GM12865 (cell line): ENCODE results near the gene ACYP1.
A peak's percentile ranks its signal among the peaks of the same experiment; 100 is the strongest.

ENCODE experiments used
- DNase-seq: peaks from one replicate; pipeline ENCODE4 v3.0.0; 2010; ENCODE audit warnings: low read depth
- H3K4me3 ChIP-seq: 2 replicates; pipeline ENCODE4 v1.5.1; 2011; ENCODE audit warnings: mild to moderate bottlenecking, low read depth, low read length, control low read depth
- TF ChIP-seq, protein P1 (sequence below): IDR thresholded peaks from 2 replicates; pipeline ENCODE4 v1.5.1; 2011; ENCODE audit warnings: low read length, control low read depth, low read depth, inconsistent platforms; ENCODE audit not compliant: insufficient read depth; ENCODE audit errors: missing control alignments

Gene ACYP1

DNA sequence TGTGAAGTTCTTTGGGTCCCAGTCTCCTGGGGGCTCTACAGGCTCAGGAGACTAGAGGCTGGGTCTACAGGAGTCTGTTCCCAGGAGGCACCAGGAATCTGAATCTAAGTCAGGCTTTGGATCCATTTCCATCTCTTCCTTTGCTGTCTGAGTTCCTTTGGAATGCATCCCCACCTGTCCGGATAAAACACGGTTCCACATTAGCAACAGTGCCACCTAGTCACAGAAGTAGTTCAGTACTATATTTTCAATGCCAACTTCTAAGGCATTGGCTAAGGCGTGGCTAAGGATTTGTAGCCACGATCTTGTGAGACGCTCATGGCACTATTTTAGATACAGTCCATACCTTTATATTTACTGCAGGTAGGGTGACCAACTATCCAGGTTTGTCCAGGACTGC lies 20.7 kb upstream of the ACYP1 start:
- no peak overlapping the region for H3K4me3 ChIP-seq
- DNase-seq: no peak
- TF ChIP-seq, protein P1, sequence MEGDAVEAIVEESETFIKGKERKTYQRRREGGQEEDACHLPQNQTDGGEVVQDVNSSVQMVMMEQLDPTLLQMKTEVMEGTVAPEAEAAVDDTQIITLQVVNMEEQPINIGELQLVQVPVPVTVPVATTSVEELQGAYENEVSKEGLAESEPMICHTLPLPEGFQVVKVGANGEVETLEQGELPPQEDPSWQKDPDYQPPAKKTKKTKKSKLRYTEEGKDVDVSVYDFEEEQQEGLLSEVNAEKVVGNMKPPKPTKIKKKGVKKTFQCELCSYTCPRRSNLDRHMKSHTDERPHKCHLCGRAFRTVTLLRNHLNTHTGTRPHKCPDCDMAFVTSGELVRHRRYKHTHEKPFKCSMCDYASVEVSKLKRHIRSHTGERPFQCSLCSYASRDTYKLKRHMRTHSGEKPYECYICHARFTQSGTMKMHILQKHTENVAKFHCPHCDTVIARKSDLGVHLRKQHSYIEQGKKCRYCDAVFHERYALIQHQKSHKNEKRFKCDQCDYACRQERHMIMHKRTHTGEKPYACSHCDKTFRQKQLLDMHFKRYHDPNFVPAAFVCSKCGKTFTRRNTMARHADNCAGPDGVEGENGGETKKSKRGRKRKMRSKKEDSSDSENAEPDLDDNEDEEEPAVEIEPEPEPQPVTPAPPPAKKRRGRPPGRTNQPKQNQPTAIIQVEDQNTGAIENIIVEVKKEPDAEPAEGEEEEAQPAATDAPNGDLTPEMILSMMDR: no peak

DNA sequence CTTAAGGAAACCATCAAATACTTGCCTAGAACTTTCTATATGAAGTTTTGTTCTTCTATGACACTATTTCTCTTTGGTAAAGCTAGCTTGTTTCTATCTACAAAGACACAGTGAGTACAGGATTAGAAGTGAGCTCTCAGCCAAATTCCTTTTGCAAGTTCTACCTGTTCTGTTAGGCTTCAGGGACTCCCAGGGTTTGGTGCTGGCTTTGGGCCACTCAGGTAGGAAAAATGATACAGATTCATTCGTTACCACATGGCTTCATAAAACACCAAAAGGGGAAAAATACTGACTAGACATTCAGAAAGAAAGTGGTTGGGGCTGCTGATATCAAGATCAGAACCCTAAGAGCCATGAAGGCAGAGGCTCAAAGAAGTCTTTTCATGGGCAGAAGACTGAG lies 19.4 kb upstream of the ACYP1 start:
- no peak for DNase-seq
- no peak overlapping the region for H3K4me3 ChIP-seq
- TF ChIP-seq, protein P1: no peak

DNA sequence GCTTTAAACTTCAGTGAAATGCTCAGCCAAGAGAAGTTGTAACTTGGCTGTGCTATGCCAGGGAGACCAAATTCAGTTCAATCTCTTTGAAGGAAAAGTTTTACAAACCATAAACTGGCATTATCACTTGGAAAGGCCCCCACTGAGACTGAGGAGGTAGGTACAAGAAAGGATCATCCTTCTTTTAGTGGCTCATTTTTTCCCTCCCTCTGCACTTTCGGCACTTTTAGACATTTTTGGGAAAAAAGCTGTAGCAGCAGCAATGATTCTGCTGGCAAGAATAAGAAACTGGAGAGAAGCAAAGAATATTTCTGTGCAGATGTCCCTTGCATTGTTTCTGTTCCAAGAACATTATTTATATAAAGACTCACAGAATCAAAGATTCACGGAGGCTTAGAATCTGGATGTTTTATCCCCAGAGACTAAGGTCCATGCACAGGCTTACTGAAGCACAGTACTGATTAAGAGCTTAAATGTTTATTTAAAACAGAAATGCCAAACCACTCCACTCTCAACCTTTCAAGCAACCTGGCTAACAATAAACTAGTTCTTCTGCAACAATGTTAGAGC lies 17.9 kb upstream of the ACYP1 start:
- H3K4me3 ChIP-seq: no peak overlapping the region
- TF ChIP-seq, protein P1: no peak
- no peak for DNase-seq

DNA sequence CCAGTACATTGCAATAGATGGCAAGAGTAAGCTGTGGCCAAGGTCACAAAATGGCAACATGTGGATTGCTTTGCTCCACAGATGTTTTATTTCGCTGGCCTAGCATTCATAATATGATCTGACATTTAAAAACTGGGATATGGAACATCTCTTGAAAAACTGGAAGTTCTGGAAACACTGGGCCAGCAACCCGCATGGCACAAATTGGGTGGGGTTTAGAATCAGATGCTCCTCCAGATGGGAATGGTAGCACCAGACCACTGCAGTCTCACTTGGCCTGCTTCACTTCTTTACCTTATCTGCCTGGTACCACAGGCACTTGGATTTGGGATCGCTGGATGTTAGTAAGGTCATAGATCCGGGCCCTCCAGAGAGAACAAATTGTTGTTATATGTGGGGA lies 15.7 kb upstream of the ACYP1 start:
- no peak overlapping the region for H3K4me3 ChIP-seq
- no peak for DNase-seq
- TF ChIP-seq, protein P1: no peak

DNA sequence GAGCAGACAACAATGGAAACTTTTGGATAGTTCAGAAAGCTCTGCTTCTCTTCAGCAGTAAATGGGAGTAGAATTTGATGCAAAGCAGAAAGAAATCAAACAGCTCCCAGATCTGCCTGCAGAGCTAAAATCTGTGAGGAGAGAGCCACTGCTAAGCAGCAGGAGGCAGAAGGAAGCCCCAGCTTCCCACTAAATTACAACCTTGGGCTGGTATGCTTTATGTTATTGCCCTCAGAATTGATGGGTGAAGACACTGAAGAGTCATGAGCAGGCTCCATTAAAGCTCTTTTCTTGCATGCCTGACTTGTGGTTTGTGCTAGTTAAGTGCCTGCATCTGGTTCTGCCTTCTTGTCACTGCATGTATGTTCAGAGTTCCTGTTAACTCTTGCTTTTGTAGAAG lies 14.0 kb upstream of the ACYP1 start:
- no peak for DNase-seq
- H3K4me3 ChIP-seq: no peak overlapping the region
- TF ChIP-seq, protein P1: no peak

DNA sequence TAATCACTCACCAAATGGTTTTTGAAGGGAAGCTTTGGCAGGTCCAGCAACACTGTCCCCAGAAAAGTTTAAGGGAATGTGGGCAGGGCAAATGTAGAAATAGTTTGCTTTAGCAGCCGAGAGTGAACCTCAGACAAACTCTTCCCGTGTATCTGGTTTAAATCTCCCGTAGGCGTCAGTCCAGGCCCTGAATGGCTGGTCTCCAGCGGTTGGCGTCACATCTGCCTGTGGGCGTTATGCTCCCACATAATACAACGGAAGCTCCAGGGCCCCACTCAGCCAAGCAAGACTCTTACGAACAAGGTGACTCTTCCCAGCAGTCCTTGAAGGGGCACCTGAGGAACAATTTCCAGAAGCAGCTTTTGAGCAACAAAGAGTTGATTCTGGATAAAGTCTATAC lies 6.6 kb upstream of the ACYP1 start:
- TF ChIP-seq, protein P1: no peak
- H3K4me3 ChIP-seq: no peak overlapping the region
- no peak for DNase-seq

DNA sequence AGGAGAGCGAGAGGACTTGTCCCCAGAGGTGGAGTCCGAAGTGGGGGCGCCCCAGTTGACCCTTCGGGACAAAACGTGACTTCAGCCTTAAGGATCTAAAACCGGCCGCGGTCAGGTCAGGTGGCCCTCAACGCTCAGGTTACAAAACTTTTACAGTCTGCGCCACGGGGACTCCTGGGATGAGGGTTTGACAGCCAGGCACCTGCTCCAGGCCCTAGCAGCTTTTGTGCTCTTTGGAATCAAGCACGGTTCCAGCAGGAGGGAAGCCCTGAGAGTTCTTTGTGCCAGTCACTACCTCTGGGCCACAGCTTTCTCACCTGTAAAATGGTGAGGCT lies 6.0 kb upstream of the ACYP1 start:
- peak overlapping the region; percentile 89 for H3K4me3 ChIP-seq
- DNase-seq: no peak
- TF ChIP-seq, protein P1: no peak
